ENCODE results near the gene L3MBTL4. TPM values are rescaled to one million over a fixed set of nuclear protein-coding genes. Genes with fewer than 3 reads are reported as not detected.

L3MBTL4 gene
- total RNA-seq, 1 experiment from 2014 or later = not detected

DNA sequence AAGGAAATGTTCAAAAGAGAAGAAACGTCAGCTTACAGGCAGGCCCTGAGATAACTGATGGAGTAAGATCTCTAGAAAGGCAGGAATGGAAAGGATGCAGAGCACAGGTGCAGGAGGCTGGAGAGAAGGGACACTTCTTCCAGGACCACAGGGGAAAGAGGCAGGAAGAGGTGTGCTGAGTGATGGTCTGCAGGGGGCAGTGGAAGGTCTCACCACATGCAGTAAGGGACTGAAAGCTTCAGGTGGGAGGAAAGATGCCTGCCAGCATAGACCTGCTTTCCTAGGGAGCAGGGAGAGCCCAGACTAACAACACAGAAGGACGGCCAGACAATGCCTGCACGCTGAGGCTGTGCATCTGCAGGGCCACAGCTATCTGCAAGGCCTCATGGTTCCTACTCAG is 156.8 kb downstream of the L3MBTL4 start (continued):
- no peak for TF ChIP-seq ELF1 (IDR thresholded peaks at IDR 0.05; ENCODE audit: borderline replicate concordance, low read depth)
- no peak for TF ChIP-seq CTCF (IDR thresholded peaks at IDR 0.05 in 2 of 3, conservative IDR thresholded peaks at IDR 0.05 in 1 of 3; ENCODE audit: borderline replicate concordance in 1 of 3, insufficient read depth in 1 of 3, low read depth in 2 of 3, low read length in 2 of 3)
- no peak for TF ChIP-seq MAX (IDR thresholded peaks at IDR 0.05)

GRCh38 chr18:6256521-6256920 is 158.2 kb downstream of the L3MBTL4 start:
- no peak for ATAC-seq
- TF ChIP-seq SIN3A (IDR thresholded peaks at IDR 0.05; ENCODE audit: low read depth) = no peak
- no peak for TF ChIP-seq ZFX (IDR thresholded peaks at IDR 0.05)
- TF ChIP-seq ZBTB33 (IDR thresholded peaks at IDR 0.05; ENCODE audit: extremely low read depth, insufficient replicate concordance, low read length) = no peak
- Histone ChIP-seq H3K4me2 (ENCODE audit: low read length) (no peak overlapping the region), H3K36me3 (ENCODE audit: control insufficient read depth in 1 of 2, insufficient read depth in 2 of 2, low read length in 2 of 2) (no peaks in the 10 kb centered on the region), H2AFZ (ENCODE audit: low read depth, low read length, poor library complexity, severe bottlenecking) (no peak overlapping the region), H3K9me2 (ENCODE audit: insufficient read depth) (no peaks in the 10 kb centered on the region), H3K27me3 (ENCODE audit: insufficient read depth, low read length) (no peaks in the 10 kb centered on the region), H4K20me1 (ENCODE audit: insufficient read depth) (no peaks in the 10 kb centered on the region), H3K9me3 (ENCODE audit: control insufficient read depth in 1 of 2, insufficient read depth in 1 of 2, low read depth in 1 of 2, low read length in 2 of 2) (peaks cover 12 to 26% of the 10 kb centered on the region in 2 experiments; a peak in 2 of 4 replicates), H3K27ac (ENCODE audit: low read depth, low read length) (no peak overlapping the region), H3K4me1 (ENCODE audit: control insufficient read depth in 1 of 2, insufficient read depth in 2 of 2, low read length in 2 of 2) (no peaks in the 10 kb centered on the region), H3K9ac (ENCODE audit: low read length) (no peak overlapping the region), H3K4me3 (replicated peaks in 1 of 2; ENCODE audit: low read depth in 1 of 2, low read length in 2 of 2) (no peak overlapping the region), H3K79me2 (ENCODE audit: insufficient read depth, low read length) (no peaks in the 10 kb centered on the region)
- POLR2A ChIA-PET = no interaction called here
- no TSS peak for BruUV-seq (replicated peaks)
- CTCF ChIA-PET = no interaction called here
- intact Hi-C loops (cut with micrococcal nuclease) = no loop called here
- RAD21 ChIA-PET (ENCODE audit: low non-redundant PET in 1 of 2, low total read pairs in 2 of 2, uncharacterized antibody in 2 of 2, unreplicated experiment in 2 of 2) = no interaction called here
- DNase-seq (ENCODE audit: low read depth, low spot score) = no peak
